GM12878 (cell line): ENCODE data around the gene ATL2. TPM values are rescaled to one million over a fixed set of nuclear protein-coding genes. Genes with fewer than 3 reads are reported as not detected.

Experiments used
- ATAC-seq: fragments of 200-7000 bp; cut with Tn5 transposase; 3 replicates; pipeline ENCODE4 v1.9.1; 2020; ENCODE audit warnings: mild to moderate bottlenecking, moderate library complexity
- BruUV-seq: library from RNA; stranded (reverse); fragments of 400-500 nt; replicated peaks from 2 replicates; lab custom pipeline; 2021; lab: Mats Ljungman, UMichigan
- CTCF ChIA-PET: fragments of 300-600 bp; sonication (Branson Sonifier 250); formaldehyde crosslinking; extraction: SDS; loops from one replicate; lab custom pipeline; 2021; ENCODE audit warnings: inconsistent platforms; lab: Yijun Ruan, JAX
- POLR2A ChIA-PET: fragments of 350-600 bp; formaldehyde crosslinking; extraction: SDS; loops from one replicate; lab custom pipeline; 2021; ENCODE audit warnings: inconsistent platforms; lab: Charles Lee
- RAD21 ChIA-PET: fragments of 300-600 bp; sonication (Branson Sonifier 250); formaldehyde crosslinking; loops from one replicate; lab custom pipeline; 2023; ENCODE audit warnings: antibody characterized with exemption; ENCODE audit not compliant: unreplicated experiment; lab: Charles Lee
- SMC1A ChIA-PET: fragments of 300-600 bp; sonication (Branson Sonifier 250); formaldehyde crosslinking; loops from one replicate; lab custom pipeline; 2023; ENCODE audit not compliant: unreplicated experiment, uncharacterized antibody; lab: Charles Lee
- DNase-seq: peaks from one replicate; pipeline ENCODE4 v3.0.0-alpha.2; 2011; ENCODE audit warnings: low read depth, low spot score
- FAIRE-seq: peaks from 3 replicates; lab custom pipeline; 2011; peaks lifted over from hg19 to GRCh38; lab: Jason Lieb, UNC
- H2AFZ ChIP-seq: 2 replicates; pipeline ENCODE4 v1.6.0; 2011; ENCODE audit warnings: low read depth, low read length, control low read depth; ENCODE audit not compliant: control insufficient read depth
- H3K27ac ChIP-seq: 2 replicates; pipeline ENCODE4 v1.5.1; 2011; ENCODE audit warnings: control low read depth; ENCODE audit not compliant: control insufficient read depth, insufficient read depth
- H3K27me3 ChIP-seq, 2 experiments: replicated peaks in 1 of 2; 2 replicates each; pipeline versions ENCODE4 v1.6.0 to v1.6.1; 2011; ENCODE audit warnings: low read length in 1 of 2; ENCODE audit not compliant: control insufficient read depth in 2 of 2, insufficient read depth in 2 of 2
- H3K36me3 ChIP-seq, 2 experiments: 2 replicates each; pipeline ENCODE4 v1.5.1; 2011; ENCODE audit warnings: low read length in 1 of 2; ENCODE audit not compliant: control insufficient read depth in 2 of 2, insufficient read depth in 2 of 2
- H3K4me1 ChIP-seq: 2 replicates; pipeline ENCODE4 v1.6.1; 2011; ENCODE audit warnings: mild to moderate bottlenecking, low read length, moderate library complexity, mixed read lengths; ENCODE audit not compliant: control insufficient read depth, insufficient read depth
- H3K4me2 ChIP-seq: 2 replicates; pipeline ENCODE4 v1.6.0; 2011; ENCODE audit warnings: control low read depth; ENCODE audit not compliant: control insufficient read depth, insufficient read depth
- H3K4me3 ChIP-seq: fragments of 200-600 bp; sonication (generic); 2 replicates; pipeline ENCODE4 v1.5.1; 2016
- H3K79me2 ChIP-seq: 2 replicates; pipeline ENCODE4 v1.6.0; 2011; ENCODE audit warnings: low read length; ENCODE audit not compliant: control insufficient read depth, insufficient read depth
- H3K9ac ChIP-seq: 2 replicates; pipeline ENCODE4 v1.8.0; 2011; ENCODE audit warnings: low read length, control low read depth, mixed read lengths; ENCODE audit not compliant: control insufficient read depth, insufficient read depth
- H3K9me3 ChIP-seq: replicated peaks from 3 replicates; pipeline ENCODE4 v1.5.1; 2011; ENCODE audit warnings: mild to moderate bottlenecking, low read length; ENCODE audit not compliant: control insufficient read depth, insufficient read depth
- H4K20me1 ChIP-seq: 2 replicates; pipeline ENCODE4 v1.6.0; 2011; ENCODE audit not compliant: control insufficient read depth, insufficient read depth
- KLF5 ChIP-seq: fragments of 450-650 bp; IDR thresholded peaks from 2 replicates; pipeline ENCODE4 v1.6.1; 2014; ENCODE audit warnings: mild to moderate bottlenecking; ENCODE audit not compliant: partially characterized antibody
- LARP7 ChIP-seq: fragments of 450-650 bp; IDR thresholded peaks from 2 replicates; pipeline ENCODE4 v1.6.1; 2017; ENCODE audit warnings: mild to moderate bottlenecking
- PAX5 ChIP-seq: IDR thresholded peaks from 2 replicates; pipeline ENCODE4 v1.6.1; 2011; ENCODE audit warnings: low read depth, low read length, borderline replicate concordance
- ZBTB33 ChIP-seq: fragments of 450-650 bp; IDR thresholded peaks from 2 replicates; pipeline ENCODE4 v1.6.1; 2017; ENCODE audit warnings: mild to moderate bottlenecking
- ZNF207 ChIP-seq: fragments of 450-650 bp; IDR thresholded peaks from 2 replicates; pipeline ENCODE4 v1.6.1; 2014; ENCODE audit warnings: antibody characterized with exemption, mild to moderate bottlenecking, borderline replicate concordance
- ZNF687 ChIP-seq: fragments of 450-650 bp; IDR thresholded peaks from 2 replicates; pipeline ENCODE4 v1.6.1; 2017; ENCODE audit warnings: mild to moderate bottlenecking, moderate library complexity
- WGBS: methylation state at CpG from one replicate; pipeline ENCODE4 v1.1.6; 2016; ENCODE audit warnings: low lambda C conversion rate; ENCODE audit not compliant: insufficient replicate concordance, insufficient coverage; ENCODE audit errors: missing lambda C conversion rate; 5-methylcytosine and 5-hydroxymethylcytosine counted together
- in situ Hi-C: fragments of 300-500 bp; cut with MboI; formaldehyde crosslinking; loops from 9 replicates; pipeline ENCODE4 v1.14.3; 2018; ENCODE audit warnings: mixed read lengths
- intact Hi-C: fragments of 100-400 bp; cut with micrococcal nuclease; formaldehyde crosslinking; loops from one replicate; pipeline ENCODE4 v1.14.2; 2022; ENCODE audit not compliant: unreplicated experiment
- polyA plus RNA-seq, 11 experiments: library from polyadenylated mRNA; depleted of rRNA in 4 of 11; unstranded in 6 of 11; stranded (reverse) in 5 of 11; fragments of >200 nt; fragmentation: Nextera tagmentation in 4 of 11; fragmentation: Illumina TruSeq in 1 of 11; extraction: Ambion mirVana in 4 of 11; extraction: Trizol in 1 of 11; gene quantifications; 1 replicate in 1 of 11; 2 replicates in 10 of 11; pipeline versions ENCODE4 v1.2.1 to v1.2.3, GENCODE V29; 2011 to 2016; ENCODE audit warnings: inconsistent platforms in 2 of 11, missing spikeins in 2 of 11, low read depth in 1 of 11
- total RNA-seq, 4 experiments: library from RNA; depleted of rRNA in 3 of 4; stranded (reverse); fragments of >200 nt in 3 of 4; fragmentation: Illumina TruSeq in 1 of 4; extraction: Trizol in 1 of 4; gene quantifications; 2 replicates each; pipeline versions ENCODE4 v1.2.1 to v1.2.3, GENCODE V29; 2013 to 2021

Gene ATL2
- total and polyA plus RNA-seq, 10 of the 15 experiments (the other 5 are each of a cell fraction or from before 2014, with no cell fraction given), result 8.6 to 51.5 (median 41.8) TPM

GRCh38 chr2:38308821-38309220, 68.3 kb downstream of the ATL2 start:
- Histone ChIP-seq H3K9ac (no peak overlapping the region), H3K4me1 (no peaks in the 10 kb centered on the region), H3K4me2 (no peak overlapping the region), H2AFZ (no peak overlapping the region), H3K27ac (no peak overlapping the region), H4K20me1 (no peaks in the 10 kb centered on the region), H3K79me2 (no peaks in the 10 kb centered on the region; the same call in 1 of the 2 replicates), H3K4me3 (no peak overlapping the region), H3K36me3 (peaks cover 3 to 13% of the 10 kb centered on the region in 2 experiments; a peak in 3 of 4 replicates), H3K27me3 (no peaks in the 10 kb centered on the region), H3K9me3 (no peaks in the 10 kb centered on the region; the same call in 1 of the 3 replicates)
- WGBS, result 100% methylated on average over 1 of the region's 1 CpG
- no peak for ATAC-seq
- ChIA-PET CTCF (interaction anchor here (0.9 to 2.4 kb wide), 3 partner anchors 10 to 200 kb away, joined by 3 to 7 read pairs (median 6); no protein-coding TSS in a partner anchor), RAD21 (no interaction called here), POLR2A (no interaction called here), SMC1A (no interaction called here)
- TF ChIP-seq ZBTB33 (no peak), PAX5 (no peak), KLF5 (no peak), LARP7 (no peak), ZNF687 (no peak), ZNF207 (no peak)
- no TSS peak for BruUV-seq
- no peak for FAIRE-seq
- intact Hi-C loops (no loop called here), in situ Hi-C loops (no loop called here)
- no peak for DNase-seq
